ENCODE measurements around the gene ADAM12. TPM values are rescaled to one million over a fixed set of nuclear protein-coding genes. Genes with fewer than 3 reads are reported as not detected.

ADAM12 gene
- polyA plus RNA-seq, 1 of the 3 experiments (the other 2 are of a cell fraction) = 25.0 TPM

- no peaks in the 10 kb centered on the region for H3F3A ChIP-seq (replicated peaks; ENCODE audit: insufficient read depth)
- no peak overlapping the region for H3K4me3 ChIP-seq (ENCODE audit: low read depth in 2 of 2, low read length in 1 of 2)
- no peaks in the 10 kb centered on the region for H3K9me2 ChIP-seq
- H3K4me2 ChIP-seq = no peak overlapping the region
- H3K79me2 ChIP-seq (ENCODE audit: insufficient read depth) = no peaks in the 10 kb centered on the region
- no peaks in the 10 kb centered on the region for H3K9me3 ChIP-seq
- no peaks in the 10 kb centered on the region for H4K20me1 ChIP-seq (ENCODE audit: insufficient read depth)
- ChIA-PET CTCF (interaction anchor here (1.3 kb wide), 1 partner anchor 15 kb away, joined by 4 read pairs; no protein-coding TSS in a partner anchor), POLR2A (no interaction called here)
- H3K9ac ChIP-seq = no peak overlapping the region
- no peak overlapping the region for H2AFZ ChIP-seq (ENCODE audit: low read depth)
- 89% methylated on average over 7 of the region's 7 CpGs for WGBS (ENCODE audit: low lambda C conversion rate)
- TF ChIP-seq FOXJ3 (CRISPR knock-in tag; IDR thresholded peaks at IDR 0.05) (no peak), MXI1 (IDR thresholded peaks at IDR 0.05; ENCODE audit: low read depth, low read length) (no peak), SIN3A (IDR thresholded peaks at IDR 0.05; ENCODE audit: borderline replicate concordance, low read depth, low read length) (no peak), NRF1 (IDR thresholded peaks at IDR 0.05; ENCODE audit: low read depth, low read length) (no peak), CTCF (IDR thresholded peaks at IDR 0.05) (no peak)
- no peaks in the 10 kb centered on the region for H3K27me3 ChIP-seq (ENCODE audit: insufficient read depth)
- H3K27ac ChIP-seq (ENCODE audit: low read depth in 2 of 2, low read length in 1 of 2) = no peak overlapping the region
- H3K36me3 ChIP-seq (replicated peaks in 1 of 2; ENCODE audit: control insufficient read depth in 1 of 2, insufficient read depth in 2 of 2, low read length in 1 of 2) = no peaks in the 10 kb centered on the region
- DNase-seq = no peak
- peaks cover 0 to 5% of the 10 kb centered on the region in 2 experiments; a peak in 1 of 4 replicates for H3K4me1 ChIP-seq (ENCODE audit: control insufficient read depth in 1 of 2, insufficient read depth in 2 of 2, low read depth in 1 of 2, low read length in 1 of 2)
Measured at GRCh38 chr10:126166797-126167196, 221.5 kb downstream of the ADAM12 start.

- H3K27ac ChIP-seq (ENCODE audit: low read depth in 2 of 2, low read length in 1 of 2) = no peak overlapping the region
- no peak overlapping the region for H3K4me2 ChIP-seq
- CTCF ChIA-PET = interaction anchor here (1.3 kb wide), 1 partner anchor 14 kb away, joined by 4 read pairs; no protein-coding TSS in a partner anchor
- no peak overlapping the region for H3K4me3 ChIP-seq (ENCODE audit: low read depth in 2 of 2, low read length in 1 of 2)
- H3K79me2 ChIP-seq (ENCODE audit: insufficient read depth) = no peaks in the 10 kb centered on the region
- H3K4me1 ChIP-seq (ENCODE audit: control insufficient read depth in 1 of 2, insufficient read depth in 2 of 2, low read depth in 1 of 2, low read length in 1 of 2) = peaks cover 0 to 9% of the 10 kb centered on the region in 2 experiments; a peak in 1 of 4 replicates
- no peaks in the 10 kb centered on the region for H3K9me2 ChIP-seq
- H3K9me3 ChIP-seq = no peaks in the 10 kb centered on the region
- no peak overlapping the region for H2AFZ ChIP-seq (ENCODE audit: low read depth)
- WGBS (ENCODE audit: low lambda C conversion rate) = 98% methylated on average over 2 of the region's 2 CpGs
- no peak overlapping the region for H3K9ac ChIP-seq
- DNase-seq = no peak
- H3K27me3 ChIP-seq (ENCODE audit: insufficient read depth) = no peaks in the 10 kb centered on the region
- TF ChIP-seq GATA2 (CRISPR knock-in tag; IDR thresholded peaks at IDR 0.05) (no peak), NRF1 (IDR thresholded peaks at IDR 0.05; ENCODE audit: low read depth, low read length) (no peak), ZBTB33 (IDR thresholded peaks at IDR 0.05; ENCODE audit: borderline replicate concordance, low read depth) (no peak), EP300 (IDR thresholded peaks at IDR 0.05; ENCODE audit: borderline replicate concordance in 1 of 2, low read depth in 1 of 2, low read length in 1 of 2) (no peak), USF1 (IDR thresholded peaks at IDR 0.05; ENCODE audit: borderline replicate concordance, low read depth) (no peak)
- TF ChIP-seq, protein P1, sequence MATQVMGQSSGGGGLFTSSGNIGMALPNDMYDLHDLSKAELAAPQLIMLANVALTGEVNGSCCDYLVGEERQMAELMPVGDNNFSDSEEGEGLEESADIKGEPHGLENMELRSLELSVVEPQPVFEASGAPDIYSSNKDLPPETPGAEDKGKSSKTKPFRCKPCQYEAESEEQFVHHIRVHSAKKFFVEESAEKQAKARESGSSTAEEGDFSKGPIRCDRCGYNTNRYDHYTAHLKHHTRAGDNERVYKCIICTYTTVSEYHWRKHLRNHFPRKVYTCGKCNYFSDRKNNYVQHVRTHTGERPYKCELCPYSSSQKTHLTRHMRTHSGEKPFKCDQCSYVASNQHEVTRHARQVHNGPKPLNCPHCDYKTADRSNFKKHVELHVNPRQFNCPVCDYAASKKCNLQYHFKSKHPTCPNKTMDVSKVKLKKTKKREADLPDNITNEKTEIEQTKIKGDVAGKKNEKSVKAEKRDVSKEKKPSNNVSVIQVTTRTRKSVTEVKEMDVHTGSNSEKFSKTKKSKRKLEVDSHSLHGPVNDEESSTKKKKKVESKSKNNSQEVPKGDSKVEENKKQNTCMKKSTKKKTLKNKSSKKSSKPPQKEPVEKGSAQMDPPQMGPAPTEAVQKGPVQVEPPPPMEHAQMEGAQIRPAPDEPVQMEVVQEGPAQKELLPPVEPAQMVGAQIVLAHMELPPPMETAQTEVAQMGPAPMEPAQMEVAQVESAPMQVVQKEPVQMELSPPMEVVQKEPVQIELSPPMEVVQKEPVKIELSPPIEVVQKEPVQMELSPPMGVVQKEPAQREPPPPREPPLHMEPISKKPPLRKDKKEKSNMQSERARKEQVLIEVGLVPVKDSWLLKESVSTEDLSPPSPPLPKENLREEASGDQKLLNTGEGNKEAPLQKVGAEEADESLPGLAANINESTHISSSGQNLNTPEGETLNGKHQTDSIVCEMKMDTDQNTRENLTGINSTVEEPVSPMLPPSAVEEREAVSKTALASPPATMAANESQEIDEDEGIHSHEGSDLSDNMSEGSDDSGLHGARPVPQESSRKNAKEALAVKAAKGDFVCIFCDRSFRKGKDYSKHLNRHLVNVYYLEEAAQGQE (IDR thresholded peaks at IDR 0.05; ENCODE audit: low read depth, low read length) = no peak
- POLR2A ChIA-PET = no interaction called here
- H3K36me3 ChIP-seq (replicated peaks in 1 of 2; ENCODE audit: control insufficient read depth in 1 of 2, insufficient read depth in 2 of 2, low read length in 1 of 2) = no peaks in the 10 kb centered on the region
- H3F3A ChIP-seq (replicated peaks; ENCODE audit: insufficient read depth) = no peaks in the 10 kb centered on the region
- no peaks in the 10 kb centered on the region for H4K20me1 ChIP-seq (ENCODE audit: insufficient read depth)
Measured at GRCh38 chr10:126165874-126166273, 222.4 kb downstream of the ADAM12 start.

All from SK-N-SH (cell line).